H9 (cell line): Measurements from ENCODE around the gene KRTAP2-2. TPM values are rescaled to one million over a fixed set of nuclear protein-coding genes. Genes with fewer than 3 reads are reported as not detected.

ENCODE experiments used
- DNase-seq: peaks from one replicate; pipeline ENCODE4 v3.0.0-alpha.2; 2017
- H2AFZ ChIP-seq: one replicate; pipeline ENCODE4 v1.6.1; 2013; ENCODE audit warnings: mild to moderate bottlenecking, low read length, control low read depth, moderate library complexity
- H2AK5ac ChIP-seq: 2 replicates; pipeline ENCODE4 v1.6.1; 2013; ENCODE audit warnings: low read length, control low read depth, mixed read lengths; ENCODE audit not compliant: insufficient read length
- H2BK120ac ChIP-seq: one replicate; pipeline ENCODE4 v1.6.1; 2013; ENCODE audit warnings: low read depth, mild to moderate bottlenecking, low read length, control low read depth, inconsistent platforms; ENCODE audit not compliant: poor library complexity, severe bottlenecking
- H2BK12ac ChIP-seq: 2 replicates; pipeline ENCODE4 v1.6.1; 2013; ENCODE audit warnings: low read length, control low read depth, mixed read lengths, low read depth; ENCODE audit not compliant: insufficient read length
- H2BK15ac ChIP-seq: 2 replicates; pipeline ENCODE4 v1.6.1; 2013; ENCODE audit warnings: low read depth, low read length, control low read depth
- H2BK20ac ChIP-seq: one replicate; pipeline ENCODE4 v1.6.1; 2013; ENCODE audit warnings: low read depth, mild to moderate bottlenecking, low read length, control low read depth, inconsistent platforms; ENCODE audit not compliant: poor library complexity, severe bottlenecking
- H2BK5ac ChIP-seq: 2 replicates; pipeline ENCODE4 v1.6.1; 2013; ENCODE audit warnings: low read length, control low read depth, mixed read lengths; ENCODE audit not compliant: insufficient read length
- H3K14ac ChIP-seq: 2 replicates; pipeline ENCODE4 v1.6.1; 2013; ENCODE audit warnings: low read length, control low read depth; ENCODE audit not compliant: insufficient read depth
- H3K18ac ChIP-seq: 2 replicates; pipeline ENCODE4 v1.6.1; 2013; ENCODE audit warnings: low read depth, mild to moderate bottlenecking, mixed read lengths, low read length, control low read depth; ENCODE audit not compliant: insufficient read length
- H3K23ac ChIP-seq: 2 replicates; pipeline ENCODE4 v1.6.1; 2013; ENCODE audit warnings: low read length, control low read depth, mixed read lengths, low read depth; ENCODE audit not compliant: insufficient read length
- H3K23me2 ChIP-seq: 2 replicates; pipeline ENCODE4 v1.6.1; 2013; ENCODE audit warnings: low read depth, mild to moderate bottlenecking, mixed read lengths, low read length, control low read depth; ENCODE audit not compliant: insufficient read length, poor library complexity, severe bottlenecking
- H3K27ac ChIP-seq: 2 replicates; pipeline ENCODE4 v1.5.1; 2013; ENCODE audit warnings: low read length, control low read depth, mixed read lengths, low read depth; ENCODE audit not compliant: insufficient read length
- H3K27me3 ChIP-seq: 2 replicates; pipeline ENCODE4 v1.6.1; 2013; ENCODE audit warnings: low read length, control low read depth, inconsistent platforms; ENCODE audit not compliant: insufficient read depth
- H3K4ac ChIP-seq: 2 replicates; pipeline ENCODE4 v1.6.1; 2013; ENCODE audit warnings: low read depth, mild to moderate bottlenecking, control low read depth, inconsistent platforms, low read length, moderate library complexity
- H3K4me1 ChIP-seq: 2 replicates; pipeline ENCODE4 v1.6.1; 2013; ENCODE audit warnings: low read length, control low read depth, inconsistent platforms; ENCODE audit not compliant: insufficient read depth
- H3K4me2 ChIP-seq: 2 replicates; pipeline ENCODE4 v1.6.1; 2013; ENCODE audit warnings: low read length, control low read depth, mixed read lengths; ENCODE audit not compliant: insufficient read length, insufficient read depth
- H3K56ac ChIP-seq: 2 replicates; pipeline ENCODE4 v1.6.1; 2013; ENCODE audit warnings: low read depth, mild to moderate bottlenecking, mixed read lengths, low read length, control low read depth; ENCODE audit not compliant: insufficient read length
- H3K79me1 ChIP-seq: 2 replicates; pipeline ENCODE4 v1.6.1; 2013; ENCODE audit warnings: low read depth, mild to moderate bottlenecking, moderate library complexity, low read length, control low read depth, inconsistent platforms; ENCODE audit not compliant: insufficient read depth, poor library complexity, severe bottlenecking
- H3K79me2 ChIP-seq: 2 replicates; pipeline ENCODE4 v1.6.1; 2013; ENCODE audit warnings: low read length, control low read depth, inconsistent platforms; ENCODE audit not compliant: insufficient read depth
- H3K9ac ChIP-seq: 2 replicates; pipeline ENCODE4 v1.6.1; 2013; ENCODE audit warnings: low read length, control low read depth, mixed read lengths; ENCODE audit not compliant: insufficient read length; ENCODE audit errors: extremely low read depth
- H3K9me3 ChIP-seq: one replicate; pipeline ENCODE4 v1.6.1; 2013; ENCODE audit warnings: low read depth, low read length, inconsistent platforms; ENCODE audit not compliant: control insufficient read depth
- H3T11ph ChIP-seq: one replicate; pipeline ENCODE4 v1.6.1; 2013; ENCODE audit warnings: mild to moderate bottlenecking, low read length, control low read depth, inconsistent platforms
- H4K20me1 ChIP-seq: one replicate; pipeline ENCODE4 v1.6.1; 2013; ENCODE audit not compliant: control insufficient read depth, insufficient read length, insufficient read depth
- H4K5ac ChIP-seq: 2 replicates; pipeline ENCODE4 v1.6.1; 2013; ENCODE audit warnings: low read depth, mild to moderate bottlenecking, mixed read lengths, low read length, control low read depth; ENCODE audit not compliant: insufficient read length
- H4K8ac ChIP-seq: replicated peaks from 2 replicates; pipeline ENCODE4 v1.6.1; 2013; ENCODE audit warnings: low read length, control low read depth, mixed read lengths, low read depth; ENCODE audit not compliant: insufficient read length
- H4K91ac ChIP-seq: 2 replicates; pipeline ENCODE4 v1.6.1; 2013; ENCODE audit warnings: low read depth, mild to moderate bottlenecking, moderate library complexity, mixed read lengths, low read length, control low read depth; ENCODE audit not compliant: insufficient read length
- H3K27ac Mint-ChIP-seq, 3 experiments: 2 replicates in 2 of 3; 3 replicates in 1 of 3; pipeline ENCODE4 v1.8.0; 2020 to 2021; ENCODE audit warnings: mixed read lengths in 3 of 3, mild to moderate bottlenecking in 1 of 3, moderate library complexity in 1 of 3
- H3K27me3 Mint-ChIP-seq: 2 replicates; pipeline ENCODE4 v1.8.0; 2021; ENCODE audit warnings: low read depth, mild to moderate bottlenecking, moderate library complexity, mixed read lengths
- H3K36me3 Mint-ChIP-seq, 3 experiments: 2 replicates in 2 of 3; 3 replicates in 1 of 3; pipeline ENCODE4 v1.8.0; 2020 to 2021; ENCODE audit warnings: low read depth in 3 of 3, mixed read lengths in 3 of 3; ENCODE audit not compliant: insufficient read depth in 1 of 3
- H3K4me1 Mint-ChIP-seq, 2 experiments: 2 replicates each; pipeline ENCODE4 v1.8.0; 2020; ENCODE audit warnings: mixed read lengths in 2 of 2
- H3K4me3 Mint-ChIP-seq, 2 experiments: 2 replicates in 1 of 2; 3 replicates in 1 of 2; pipeline ENCODE4 v1.8.0; 2020 to 2021; ENCODE audit warnings: mild to moderate bottlenecking in 2 of 2, mixed read lengths in 2 of 2, moderate library complexity in 1 of 2
- H3K9me3 Mint-ChIP-seq, 2 experiments: 2 replicates in 1 of 2; 3 replicates in 1 of 2; pipeline ENCODE4 v1.8.0; 2020; ENCODE audit warnings: mild to moderate bottlenecking in 2 of 2, mixed read lengths in 2 of 2, moderate library complexity in 1 of 2
- WGBS: extraction: QIAGEN DNeasy Blood & Tissue Kit; methylation state at CpG from one replicate; pipeline ENCODE4 v1.1.7; 2013; ENCODE audit warnings: missing lambda C conversion rate, low lambda C conversion rate, mixed read lengths; ENCODE audit not compliant: insufficient read length; ENCODE audit errors: extremely low coverage; 5-methylcytosine and 5-hydroxymethylcytosine counted together
- total RNA-seq: library from RNA; stranded (reverse); gene quantifications from 2 replicates; pipeline ENCODE4 v1.2.1, GENCODE V29; 2021
- TF ChIP-seq, protein P1 (sequence below): fragments of 200-600 bp; sonication (generic); conservative IDR thresholded peaks from 3 replicates; pipeline ENCODE4 v1.8.0; 2021; ENCODE audit warnings: antibody characterized with exemption, mild to moderate bottlenecking

Gene KRTAP2-2
- total RNA-seq, 1 experiment from 2014 or later: not detected

DNA sequence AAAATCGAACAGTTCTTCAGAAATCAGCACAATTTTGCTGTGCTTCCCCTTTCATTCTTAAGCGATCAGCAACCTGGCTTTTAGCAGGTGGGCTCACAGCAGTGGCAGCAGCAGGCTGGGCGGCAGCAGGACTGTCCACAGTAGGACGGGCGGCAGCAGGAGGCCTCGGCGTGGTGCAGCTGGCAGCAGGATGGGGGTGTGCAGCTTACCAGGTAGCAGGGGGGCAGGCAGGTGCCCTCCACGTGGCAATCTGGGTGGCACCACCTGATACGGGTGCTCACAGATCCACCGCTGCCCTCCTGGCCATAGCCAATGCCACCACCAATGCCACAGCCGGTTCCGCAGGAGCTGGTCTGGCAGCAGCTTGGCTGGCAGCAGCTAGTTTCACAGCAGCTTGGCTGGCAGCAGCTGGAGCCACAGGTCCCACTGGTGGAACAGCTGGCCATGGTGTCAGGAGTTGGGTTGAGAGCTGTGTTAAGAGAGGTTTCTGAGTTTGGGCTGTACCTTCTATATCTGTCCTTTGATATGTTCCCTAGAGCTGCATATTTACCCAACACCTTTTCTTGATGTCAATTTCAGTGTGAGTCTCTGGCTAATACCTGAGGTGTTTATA lies 25.3 kb downstream of the KRTAP2-2 start, which contains the start of gene KRTAP1-4:
KRTAP1-4 (minus strand) TSS at position 563 of the 613 bp plus-strand sequence; CDS start at position 446, 117 bp downstream.
- H3K9ac ChIP-seq: no peak within 1 kb of the TSS
- no peaks in the 10 kb centered on the region for H3K79me1 ChIP-seq
- H2AK5ac ChIP-seq: no peak within 1 kb of the TSS
- no peak within 1 kb of the TSS for H3K23ac ChIP-seq
- H2BK5ac ChIP-seq: no peak within 1 kb of the TSS
- no peaks in the 10 kb centered on the region for H3K9me3 ChIP-seq
- H3K36me3 Mint-ChIP-seq: no peaks in the 10 kb centered on the region
- no peak within 1 kb of the TSS for H2BK12ac ChIP-seq
- H3K27ac Mint-ChIP-seq: no peak within 1 kb of the TSS
- H2AFZ ChIP-seq: no peak within 1 kb of the TSS
- H2BK20ac ChIP-seq: no peak within 1 kb of the TSS
- no peak for DNase-seq
- no peak within 1 kb of the TSS for H3K14ac ChIP-seq
- peaks cover 0 to 1% of the 10 kb centered on the region in 2 experiments; a peak in 1 of 4 replicates for H3K4me1 Mint-ChIP-seq
- H4K8ac ChIP-seq: no peak within 1 kb of the TSS
- no peak within 1 kb of the TSS for H3K18ac ChIP-seq
- no peaks in the 10 kb centered on the region for H3K79me2 ChIP-seq
- no peak within 1 kb of the TSS for H3K27ac ChIP-seq
- H3K4me3 Mint-ChIP-seq: no peak within 1 kb of the TSS; a peak in 1 of 5 replicates
- no peak within 1 kb of the TSS for H3K56ac ChIP-seq
- H4K91ac ChIP-seq: no peak within 1 kb of the TSS
- H2BK15ac ChIP-seq: no peak within 1 kb of the TSS
- TF ChIP-seq, protein P1, sequence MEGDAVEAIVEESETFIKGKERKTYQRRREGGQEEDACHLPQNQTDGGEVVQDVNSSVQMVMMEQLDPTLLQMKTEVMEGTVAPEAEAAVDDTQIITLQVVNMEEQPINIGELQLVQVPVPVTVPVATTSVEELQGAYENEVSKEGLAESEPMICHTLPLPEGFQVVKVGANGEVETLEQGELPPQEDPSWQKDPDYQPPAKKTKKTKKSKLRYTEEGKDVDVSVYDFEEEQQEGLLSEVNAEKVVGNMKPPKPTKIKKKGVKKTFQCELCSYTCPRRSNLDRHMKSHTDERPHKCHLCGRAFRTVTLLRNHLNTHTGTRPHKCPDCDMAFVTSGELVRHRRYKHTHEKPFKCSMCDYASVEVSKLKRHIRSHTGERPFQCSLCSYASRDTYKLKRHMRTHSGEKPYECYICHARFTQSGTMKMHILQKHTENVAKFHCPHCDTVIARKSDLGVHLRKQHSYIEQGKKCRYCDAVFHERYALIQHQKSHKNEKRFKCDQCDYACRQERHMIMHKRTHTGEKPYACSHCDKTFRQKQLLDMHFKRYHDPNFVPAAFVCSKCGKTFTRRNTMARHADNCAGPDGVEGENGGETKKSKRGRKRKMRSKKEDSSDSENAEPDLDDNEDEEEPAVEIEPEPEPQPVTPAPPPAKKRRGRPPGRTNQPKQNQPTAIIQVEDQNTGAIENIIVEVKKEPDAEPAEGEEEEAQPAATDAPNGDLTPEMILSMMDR: no peak
- H3K4me2 ChIP-seq: no peak within 1 kb of the TSS
- no peaks in the 10 kb centered on the region for H3K4me1 ChIP-seq
- H3K23me2 ChIP-seq: no peaks in the 10 kb centered on the region
- peaks cover 3% of the 10 kb centered on the region; the same call in 1 of the 2 replicates for H3K27me3 Mint-ChIP-seq
- H3T11ph ChIP-seq: no peak within 1 kb of the TSS
- no peak within 1 kb of the TSS for H3K4ac ChIP-seq
- no peaks in the 10 kb centered on the region for H3K27me3 ChIP-seq
- no peaks in the 10 kb centered on the region; a peak in 1 of 5 replicates for H3K9me3 Mint-ChIP-seq
- H4K5ac ChIP-seq: no peak within 1 kb of the TSS
- no CpG with 5 or more reads among the region's 12 CpGs for WGBS
- H4K20me1 ChIP-seq: no peaks in the 10 kb centered on the region
- no peak within 1 kb of the TSS for H2BK120ac ChIP-seq
